GM13977 (cell line): Measurements from ENCODE around the gene ZNF280D.

Experiments
- DNase-seq: peaks from one replicate; pipeline ENCODE4 v3.0.0; 2012; ENCODE audit warnings: low spot score
- CTCF ChIP-seq: IDR thresholded peaks from 2 replicates; pipeline ENCODE4 v1.5.1; 2012; ENCODE audit warnings: mild to moderate bottlenecking, control low read depth; ENCODE audit not compliant: insufficient read depth; ENCODE audit errors: extremely low read depth, missing control alignments
- in situ Hi-C: fragments of 300-500 bp; cut with MboI; formaldehyde crosslinking; loops from one replicate; pipeline ENCODE4 v1.12.0; 2022; ENCODE audit warnings: low sequenced_read_pairs, low pct_unique_long_range_greater_than_20kb, mixed read lengths, inconsistent platforms; ENCODE audit not compliant: unreplicated experiment

The ZNF280D gene

GRCh38 chr15:56737791-56738190, 4.5 kb upstream of the ZNF280D start:
- no peak for DNase-seq
- no peak for TF ChIP-seq CTCF
- in situ Hi-C loops = no loop called here

DNA sequence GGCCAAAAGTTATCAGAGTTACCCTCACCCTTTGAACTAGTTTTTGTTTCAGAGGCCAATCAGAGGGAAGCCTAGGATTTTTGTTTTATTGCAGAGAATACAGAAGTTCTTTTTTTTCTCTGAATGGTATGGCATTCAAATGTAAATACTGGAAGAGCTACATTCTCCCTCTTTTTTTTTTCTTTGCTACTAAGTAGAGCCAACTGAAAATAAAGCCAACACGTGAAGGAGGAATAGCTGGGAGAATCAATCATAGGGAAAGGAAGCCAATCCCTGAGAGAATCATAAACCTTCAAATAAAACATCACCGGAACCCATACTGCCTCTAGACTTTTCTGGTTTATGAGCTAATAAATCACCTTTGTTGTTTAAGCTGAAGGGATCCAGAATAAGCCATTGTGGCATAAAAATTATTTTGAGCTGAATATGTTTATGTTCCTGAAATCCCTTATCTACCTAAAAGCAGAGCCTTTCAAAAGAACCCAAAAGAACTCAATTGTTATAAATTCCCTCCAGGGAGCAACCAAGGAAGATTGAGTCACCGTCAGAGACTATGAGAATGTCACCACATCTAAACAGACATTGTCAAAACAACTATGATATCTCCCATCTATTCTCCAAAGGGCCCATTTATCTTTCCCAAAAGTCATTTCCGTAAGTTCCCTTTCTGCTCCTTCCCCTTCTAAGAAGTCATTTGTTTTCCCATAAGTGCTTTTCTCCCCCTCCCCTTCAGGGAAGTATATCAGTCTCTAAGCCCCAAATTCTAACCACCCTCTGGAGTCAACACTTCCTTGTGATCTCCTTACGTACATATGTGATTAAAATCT, 3.8 kb upstream of the ZNF280D start:
- DNase-seq = no peak

GRCh38 chr15:56736308-56736707, 3.0 kb upstream of the ZNF280D start:
- no peak for TF ChIP-seq CTCF
- no peak for DNase-seq
- in situ Hi-C loops = no loop called here

More for the DNA sequence above, 3.8 kb upstream of the ZNF280D start:
- no peak for TF ChIP-seq CTCF
- in situ Hi-C loops = no loop called here

DNA sequence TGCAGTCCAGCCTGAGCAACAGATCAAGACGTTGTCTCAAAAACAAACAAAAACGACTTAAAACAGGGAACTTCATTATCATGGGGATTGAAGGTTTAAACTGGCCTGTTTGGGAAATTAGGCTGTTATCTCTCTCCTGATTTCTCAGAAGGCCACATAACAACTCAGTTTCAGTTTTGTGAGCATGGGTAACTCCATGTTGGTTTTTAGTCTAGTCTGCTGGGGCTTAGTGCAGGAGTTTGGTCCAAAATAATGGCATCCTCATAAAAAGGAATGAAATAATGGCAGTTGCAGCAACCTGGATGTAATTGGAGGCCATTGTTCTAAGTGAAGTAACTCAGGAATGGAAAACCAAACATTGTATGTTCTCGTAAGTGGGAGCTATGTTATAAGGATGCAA, 2.3 kb upstream of the ZNF280D start:
- no peak for DNase-seq
- no peak for TF ChIP-seq CTCF
- in situ Hi-C loops = no loop called here

DNA sequence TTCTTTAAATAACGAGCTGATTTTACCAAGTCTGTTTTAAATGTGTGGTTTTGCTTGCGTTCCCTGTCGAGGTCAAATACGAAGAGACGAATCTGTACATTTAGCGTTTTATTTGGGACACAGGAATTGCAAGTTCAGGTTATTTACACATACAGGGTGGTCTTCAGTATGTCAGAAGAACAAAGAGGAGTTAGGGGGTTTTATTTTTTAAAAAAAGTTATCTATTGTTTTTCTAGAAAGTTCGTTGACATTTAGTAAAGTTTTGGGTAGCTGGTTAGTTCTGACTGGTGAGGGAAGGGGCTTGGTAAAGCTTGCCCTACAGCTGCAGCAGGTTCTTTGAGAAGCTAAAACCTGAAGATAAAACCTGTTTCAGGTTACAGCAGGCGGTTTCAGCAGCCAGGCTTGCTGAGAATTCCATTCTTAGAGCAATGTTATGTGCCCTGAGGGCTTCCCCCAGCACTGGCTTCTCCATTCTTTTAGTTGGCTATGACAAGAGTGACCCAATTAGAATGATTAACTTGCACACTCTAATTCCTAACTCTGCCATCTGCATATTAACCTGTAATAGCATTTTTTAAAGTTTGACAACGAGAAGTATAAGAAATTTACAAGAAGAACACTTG, 815 bp upstream of the ZNF280D start:
- no peak for TF ChIP-seq CTCF
- in situ Hi-C loops = no loop called here
- no peak for DNase-seq

DNA sequence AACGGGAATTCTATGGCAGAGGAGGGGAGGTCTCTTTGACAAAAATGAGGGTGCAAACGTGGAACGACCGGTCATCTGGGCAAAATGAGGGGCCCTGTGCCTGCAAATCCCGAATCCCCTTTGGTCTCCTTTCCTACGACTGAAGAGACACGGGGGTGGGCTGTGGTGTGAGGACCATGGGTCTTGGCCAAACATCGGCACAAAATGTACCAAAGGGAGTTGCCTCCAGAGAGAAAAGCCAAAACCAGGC, 498 bp downstream of the ZNF280D start:
- TF ChIP-seq CTCF = no peak
- in situ Hi-C loops = no loop called here
- DNase-seq = no peak
